ENCODE results near the gene ROR1.

Gene ROR1

DNA sequence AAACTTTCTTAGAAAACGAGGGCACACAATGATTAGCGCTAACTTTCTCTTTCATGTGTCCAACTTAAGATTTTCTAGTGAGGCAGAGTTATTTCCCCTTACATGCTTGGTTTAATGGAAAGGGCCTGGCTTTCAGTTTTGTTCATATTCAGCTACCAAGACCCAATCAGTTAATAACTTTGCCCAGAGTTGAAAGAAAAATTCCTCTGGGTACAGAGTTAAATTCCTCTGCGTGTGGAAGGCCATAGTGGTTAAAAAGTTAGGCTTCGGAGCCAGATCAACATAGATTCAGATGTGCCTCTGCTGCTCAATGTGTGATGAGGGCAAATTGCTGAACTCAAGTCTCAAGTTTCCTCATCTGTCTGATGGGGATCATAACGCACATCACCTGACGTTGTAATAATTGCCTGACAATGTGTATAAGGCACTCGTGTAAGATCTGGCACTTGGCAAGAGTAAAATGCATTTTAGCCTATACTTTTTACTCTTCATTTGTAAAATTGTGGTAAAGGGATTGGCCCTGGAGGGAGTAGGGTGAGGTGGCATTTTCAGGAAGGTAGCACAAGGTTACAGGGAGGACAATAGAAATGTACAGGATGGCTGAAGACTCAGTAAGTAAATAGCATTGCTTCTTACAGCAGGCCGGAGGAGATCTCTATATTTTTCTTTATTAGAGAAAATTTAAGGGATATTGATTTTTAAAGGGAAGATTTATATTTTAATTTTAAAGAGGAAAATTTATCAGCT lies 103.4 kb downstream of the ROR1 start:
- no peaks in the 10 kb centered on the region for H3K36me3 ChIP-seq (ENCODE audit: control insufficient read depth, low read depth, low read length)
- no peak overlapping the region for H3K27ac ChIP-seq (ENCODE audit: low read length)
- no peaks in the 10 kb centered on the region for H3K9me3 ChIP-seq (ENCODE audit: control insufficient read depth, low read depth, low read length)
- no peaks in the 10 kb centered on the region for H3K27me3 ChIP-seq (ENCODE audit: control insufficient read depth, insufficient read depth, low read length)
- H3K9ac ChIP-seq (ENCODE audit: low read length) = no peak overlapping the region
- H3K4me3 ChIP-seq (ENCODE audit: low read length) = no peak overlapping the region
- H3K4me1 ChIP-seq (ENCODE audit: control insufficient read depth, low read depth, low read length) = peaks cover 18% of the 10 kb centered on the region

DNA sequence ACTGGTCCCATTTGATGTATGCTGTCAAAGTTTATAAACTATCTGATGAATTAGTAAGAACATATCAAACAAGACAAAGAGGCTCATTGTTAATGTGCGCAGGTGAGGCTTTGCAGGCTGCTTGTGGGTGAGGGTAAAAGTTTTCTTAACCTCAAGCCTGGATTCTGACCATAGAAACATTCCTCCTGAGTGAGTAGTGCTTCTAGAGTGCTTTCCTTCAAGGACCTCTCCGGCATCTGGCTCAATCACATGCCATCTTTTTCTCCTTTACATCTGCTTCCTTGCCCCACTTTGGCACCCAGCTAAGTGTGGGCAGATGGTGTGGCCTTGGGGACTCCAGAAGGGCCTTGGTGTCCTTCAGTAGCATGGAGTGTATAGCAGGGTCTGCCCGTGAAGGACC lies 104.0 kb downstream of the ROR1 start:
- no peak overlapping the region for H3K27ac ChIP-seq (ENCODE audit: low read length)
- no peaks in the 10 kb centered on the region for H3K36me3 ChIP-seq (ENCODE audit: control insufficient read depth, low read depth, low read length)
- H3K9me3 ChIP-seq (ENCODE audit: control insufficient read depth, low read depth, low read length) = no peaks in the 10 kb centered on the region
- H3K9ac ChIP-seq (ENCODE audit: low read length) = no peak overlapping the region
- H3K4me3 ChIP-seq (ENCODE audit: low read length) = no peak overlapping the region
- peaks cover 18% of the 10 kb centered on the region for H3K4me1 ChIP-seq (ENCODE audit: control insufficient read depth, low read depth, low read length)
- no peaks in the 10 kb centered on the region for H3K27me3 ChIP-seq (ENCODE audit: control insufficient read depth, insufficient read depth, low read length)

DNA sequence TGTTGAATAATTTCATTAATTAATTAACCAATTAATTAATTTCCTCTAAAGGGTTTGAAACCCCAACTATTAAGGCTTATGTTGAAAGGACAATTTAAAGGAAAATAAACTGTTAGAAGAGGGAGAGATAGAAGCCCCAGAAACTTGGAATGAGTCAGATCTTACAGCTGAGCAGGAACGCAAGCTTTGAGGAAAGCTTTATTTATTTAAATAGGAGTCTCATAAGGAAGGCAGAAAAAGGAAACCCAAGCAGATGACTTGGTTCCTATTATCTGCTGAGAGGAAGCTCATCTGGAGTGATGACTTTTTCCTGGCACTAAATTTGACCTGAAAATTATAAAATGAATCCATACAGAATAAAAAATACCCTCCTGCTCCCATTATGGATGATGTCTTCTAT lies 105.1 kb downstream of the ROR1 start:
- Histone ChIP-seq H3K36me3 (ENCODE audit: control insufficient read depth, low read depth, low read length) (no peaks in the 10 kb centered on the region), H3K27me3 (ENCODE audit: control insufficient read depth, insufficient read depth, low read length) (no peaks in the 10 kb centered on the region), H3K9ac (ENCODE audit: low read length) (no peak overlapping the region), H3K27ac (ENCODE audit: low read length) (no peak overlapping the region), H3K4me3 (ENCODE audit: low read length) (no peak overlapping the region), H3K4me1 (ENCODE audit: control insufficient read depth, low read depth, low read length) (peaks cover 18% of the 10 kb centered on the region), H3K9me3 (ENCODE audit: control insufficient read depth, low read depth, low read length) (no peaks in the 10 kb centered on the region)

DNA sequence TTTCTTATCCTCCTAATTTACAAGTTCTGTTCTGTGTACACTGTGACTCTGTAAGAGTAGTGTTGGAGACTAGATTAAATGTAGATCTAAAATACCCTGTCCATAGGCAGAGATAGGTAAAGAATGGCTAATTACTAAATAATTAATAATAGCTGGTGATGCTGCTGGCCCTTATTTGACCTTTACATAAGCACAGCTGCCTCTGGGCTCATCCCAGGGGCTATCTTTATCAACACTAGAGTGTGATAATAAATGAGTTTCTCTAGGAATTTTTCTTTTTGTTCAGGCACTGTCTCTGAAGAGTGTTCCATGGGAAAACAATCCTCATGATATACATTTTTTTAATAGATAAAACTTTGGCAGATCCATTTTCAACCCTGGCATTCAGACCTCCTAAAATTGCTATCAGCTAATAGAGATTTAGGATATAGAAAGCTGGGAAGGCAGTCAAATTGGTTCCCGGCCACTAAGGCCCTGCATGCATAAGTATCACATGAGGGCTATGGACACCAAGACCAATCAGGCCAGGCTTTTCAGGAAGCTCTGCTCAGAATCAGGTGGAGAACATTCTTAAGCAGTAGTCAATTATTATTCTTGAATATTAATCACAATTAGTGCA lies 107.2 kb downstream of the ROR1 start:
- no peaks in the 10 kb centered on the region for H3K27me3 ChIP-seq (ENCODE audit: control insufficient read depth, insufficient read depth, low read length)
- no peak overlapping the region for H3K4me3 ChIP-seq (ENCODE audit: low read length)
- H3K4me1 ChIP-seq (ENCODE audit: control insufficient read depth, low read depth, low read length) = peaks cover 19% of the 10 kb centered on the region
- no peak overlapping the region for H3K27ac ChIP-seq (ENCODE audit: low read length)
- no peak overlapping the region for H3K9ac ChIP-seq (ENCODE audit: low read length)
- H3K36me3 ChIP-seq (ENCODE audit: control insufficient read depth, low read depth, low read length) = no peaks in the 10 kb centered on the region
- H3K9me3 ChIP-seq (ENCODE audit: control insufficient read depth, low read depth, low read length) = no peaks in the 10 kb centered on the region

DNA sequence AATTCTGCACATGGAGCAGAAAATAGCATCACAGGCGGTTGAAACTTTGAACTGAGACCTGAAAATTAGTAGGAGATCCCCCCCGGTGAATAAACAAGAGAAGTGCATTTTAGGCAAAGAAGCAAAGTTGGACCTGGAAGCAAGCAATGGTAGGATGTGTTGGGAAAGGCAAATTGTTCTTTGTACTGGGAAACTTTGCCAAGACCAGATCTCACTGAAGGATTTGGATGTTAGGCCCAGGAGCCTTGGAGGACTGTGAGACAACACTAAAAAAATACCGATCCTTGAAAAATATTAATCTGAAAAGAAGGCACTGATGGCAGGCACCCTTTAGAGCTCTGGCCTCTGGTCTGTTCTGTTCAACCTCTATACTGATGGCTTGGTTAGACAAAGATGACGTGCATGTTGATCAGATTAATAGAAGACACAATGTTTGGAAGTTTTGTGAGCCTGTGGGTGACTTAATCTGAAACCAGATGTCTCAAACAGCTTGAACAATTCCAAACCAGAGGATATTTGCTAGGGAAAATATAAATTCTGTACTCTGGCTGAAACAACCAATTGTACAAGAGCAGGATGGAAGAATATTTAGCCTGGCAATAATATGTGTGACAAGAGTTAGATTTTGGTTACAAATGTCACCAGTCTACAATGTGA lies 108.4 kb downstream of the ROR1 start:
- Histone ChIP-seq H3K9ac (ENCODE audit: low read length) (no peak overlapping the region), H3K27me3 (ENCODE audit: control insufficient read depth, insufficient read depth, low read length) (no peaks in the 10 kb centered on the region), H3K36me3 (ENCODE audit: control insufficient read depth, low read depth, low read length) (no peaks in the 10 kb centered on the region), H3K4me1 (ENCODE audit: control insufficient read depth, low read depth, low read length) (peaks cover 19% of the 10 kb centered on the region), H3K9me3 (ENCODE audit: control insufficient read depth, low read depth, low read length) (no peaks in the 10 kb centered on the region), H3K4me3 (ENCODE audit: low read length) (no peak overlapping the region), H3K27ac (ENCODE audit: low read length) (no peak overlapping the region)

GRCh38 chr1:63883494-63884235 lies 109.8 kb downstream of the ROR1 start:
- Histone ChIP-seq H3K9ac (ENCODE audit: low read length) (no peak overlapping the region), H3K4me3 (ENCODE audit: low read length) (no peak overlapping the region), H3K4me1 (ENCODE audit: control insufficient read depth, low read depth, low read length) (peaks cover 15% of the 10 kb centered on the region), H3K9me3 (ENCODE audit: control insufficient read depth, low read depth, low read length) (no peaks in the 10 kb centered on the region), H3K36me3 (ENCODE audit: control insufficient read depth, low read depth, low read length) (no peaks in the 10 kb centered on the region), H3K27ac (ENCODE audit: low read length) (no peak overlapping the region), H3K27me3 (ENCODE audit: control insufficient read depth, insufficient read depth, low read length) (no peaks in the 10 kb centered on the region)

GRCh38 chr1:63884486-63884885 lies 110.7 kb downstream of the ROR1 start:
- Histone ChIP-seq H3K4me1 (ENCODE audit: control insufficient read depth, low read depth, low read length) (peaks cover 15% of the 10 kb centered on the region), H3K27ac (ENCODE audit: low read length) (no peak overlapping the region), H3K27me3 (ENCODE audit: control insufficient read depth, insufficient read depth, low read length) (no peaks in the 10 kb centered on the region), H3K4me3 (ENCODE audit: low read length) (no peak overlapping the region), H3K36me3 (ENCODE audit: control insufficient read depth, low read depth, low read length) (no peaks in the 10 kb centered on the region), H3K9ac (ENCODE audit: low read length) (no peak overlapping the region), H3K9me3 (ENCODE audit: control insufficient read depth, low read depth, low read length) (no peaks in the 10 kb centered on the region)

- peaks cover 23% of the 10 kb centered on the region for H3K4me1 ChIP-seq (ENCODE audit: control insufficient read depth, low read depth, low read length)
Measured at GRCh38 chr1:63885899-63886298, 112.1 kb downstream of the ROR1 start.

GRCh38 chr1:63886340-63886739 lies 112.5 kb downstream of the ROR1 start:
- Histone ChIP-seq H3K4me1 (ENCODE audit: control insufficient read depth, low read depth, low read length) (peaks cover 27% of the 10 kb centered on the region), H3K9ac (ENCODE audit: low read length) (no peak overlapping the region), H3K9me3 (ENCODE audit: control insufficient read depth, low read depth, low read length) (no peaks in the 10 kb centered on the region), H3K27ac (ENCODE audit: low read length) (no peak overlapping the region), H3K36me3 (ENCODE audit: control insufficient read depth, low read depth, low read length) (no peaks in the 10 kb centered on the region), H3K27me3 (ENCODE audit: control insufficient read depth, insufficient read depth, low read length) (no peaks in the 10 kb centered on the region), H3K4me3 (ENCODE audit: low read length) (no peak overlapping the region)

More at GRCh38 chr1:63885899-63886298, 112.1 kb downstream of the ROR1 start:
- H3K9ac ChIP-seq (ENCODE audit: low read length) = no peak overlapping the region
- no peaks in the 10 kb centered on the region for H3K27me3 ChIP-seq (ENCODE audit: control insufficient read depth, insufficient read depth, low read length)
- H3K27ac ChIP-seq (ENCODE audit: low read length) = no peak overlapping the region
- H3K36me3 ChIP-seq (ENCODE audit: control insufficient read depth, low read depth, low read length) = no peaks in the 10 kb centered on the region
- H3K4me3 ChIP-seq (ENCODE audit: low read length) = no peak overlapping the region
- no peaks in the 10 kb centered on the region for H3K9me3 ChIP-seq (ENCODE audit: control insufficient read depth, low read depth, low read length)

GRCh38 chr1:63887809-63888208 lies 114.0 kb downstream of the ROR1 start:
- Histone ChIP-seq H3K9ac (ENCODE audit: low read length) (no peak overlapping the region), H3K4me3 (ENCODE audit: low read length) (no peak overlapping the region), H3K27ac (ENCODE audit: low read length) (no peak overlapping the region), H3K27me3 (ENCODE audit: control insufficient read depth, insufficient read depth, low read length) (no peaks in the 10 kb centered on the region), H3K9me3 (ENCODE audit: control insufficient read depth, low read depth, low read length) (no peaks in the 10 kb centered on the region), H3K36me3 (ENCODE audit: control insufficient read depth, low read depth, low read length) (no peaks in the 10 kb centered on the region), H3K4me1 (ENCODE audit: control insufficient read depth, low read depth, low read length) (peaks cover 35% of the 10 kb centered on the region)

DNA sequence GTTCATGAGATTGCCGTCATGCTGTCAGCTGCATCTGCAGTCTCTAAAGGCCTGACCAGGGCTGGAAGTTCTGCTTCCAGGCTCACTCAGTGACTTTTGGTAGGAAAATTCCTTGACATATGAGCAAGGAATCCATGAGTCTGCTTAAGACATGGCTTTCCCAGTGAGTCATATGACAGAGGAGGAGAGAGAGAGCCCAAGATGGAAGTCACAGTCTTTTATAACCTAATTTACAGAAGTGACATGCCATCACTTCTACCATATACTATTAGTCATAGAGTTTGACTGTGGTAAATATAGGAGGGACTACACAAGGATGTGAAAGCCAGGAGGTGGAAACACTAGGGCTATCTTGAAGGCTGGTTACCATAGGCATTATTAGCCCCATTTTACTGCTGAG lies 115.2 kb downstream of the ROR1 start:
- Histone ChIP-seq H3K4me1 (ENCODE audit: control insufficient read depth, low read depth, low read length) (peaks cover 32% of the 10 kb centered on the region), H3K9me3 (ENCODE audit: control insufficient read depth, low read depth, low read length) (no peaks in the 10 kb centered on the region), H3K9ac (ENCODE audit: low read length) (no peak overlapping the region), H3K4me3 (ENCODE audit: low read length) (no peak overlapping the region), H3K27me3 (ENCODE audit: control insufficient read depth, insufficient read depth, low read length) (no peaks in the 10 kb centered on the region), H3K27ac (ENCODE audit: low read length) (no peak overlapping the region), H3K36me3 (ENCODE audit: control insufficient read depth, low read depth, low read length) (no peaks in the 10 kb centered on the region)

Measured in iPS-18a (cell line).